ENCODE results near the gene SLC2A4RG. TPM values are rescaled to one million over a fixed set of nuclear protein-coding genes. Genes with fewer than 3 reads are reported as not detected.

SLC2A4RG gene
- total and polyA plus RNA-seq, 2 donors: 33.4 to 66.1 TPM

- H3K4me3 ChIP-seq (ENCODE audit: low read length in 2 of 2): no peak overlapping the region
- DNase-seq (ENCODE audit: low read depth in 6 of 9, low spot score in 9 of 9): no peak
- no peak overlapping the region for H3K27ac ChIP-seq (ENCODE audit: low read depth in 1 of 2, low read length in 1 of 2)
- H3K36me3 ChIP-seq (ENCODE audit: control insufficient read depth in 2 of 2, insufficient read depth in 2 of 2, low read length in 1 of 2): no peaks in the 10 kb centered on the region
- peaks cover 4 to 12% of the 10 kb centered on the region in 2 donors for H3K4me1 ChIP-seq (ENCODE audit: control insufficient read depth in 2 of 2, insufficient read depth in 2 of 2, low read length in 2 of 2)
- H3K27me3 ChIP-seq (ENCODE audit: control insufficient read depth in 2 of 2, insufficient read depth in 1 of 2, low read length in 1 of 2): peaks cover 0 to 2% of the 10 kb centered on the region in 2 donors
- WGBS: 97% methylated on average over 26 of the region's 26 CpGs
- peaks cover 2 to 4% of the 10 kb centered on the region in 2 donors for H3K9me3 ChIP-seq (ENCODE audit: control insufficient read depth in 2 of 2, insufficient read depth in 1 of 2, low read length in 1 of 2)
Observed at GRCh38 chr20:63768591-63769515, 29.3 kb downstream of the SLC2A4RG start.

DNA sequence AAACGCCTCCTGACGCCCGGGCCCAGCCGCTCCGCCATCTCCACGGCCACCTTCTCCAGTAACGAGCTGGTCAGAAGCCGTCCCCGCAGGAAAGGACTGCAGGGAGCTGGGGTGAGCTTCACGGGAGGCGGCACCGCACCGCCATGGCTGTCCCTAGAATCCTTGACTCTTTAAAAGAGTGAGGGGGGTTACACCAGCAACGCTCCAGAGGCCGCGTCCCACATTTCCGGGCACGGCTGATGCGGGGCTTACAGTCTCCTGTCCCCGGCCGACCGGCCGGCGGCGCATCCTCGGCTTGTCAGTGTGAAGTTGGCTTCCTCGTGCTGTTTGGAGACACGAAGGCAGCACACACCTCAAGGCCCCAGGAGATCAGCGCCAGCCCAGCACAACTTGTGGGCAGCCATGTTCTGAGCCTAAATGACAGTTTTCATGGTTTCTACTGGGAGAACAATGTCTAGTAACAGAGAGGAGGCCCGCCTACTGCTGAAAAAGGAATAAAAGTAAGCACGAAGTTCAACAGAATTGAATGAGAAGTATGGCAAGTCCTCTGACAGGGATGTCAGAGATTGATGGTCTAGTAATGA, 30.4 kb downstream of the SLC2A4RG start:
- no peaks in the 10 kb centered on the region for H3K36me3 ChIP-seq (ENCODE audit: control insufficient read depth in 2 of 2, insufficient read depth in 2 of 2, low read length in 1 of 2)
- no peak overlapping the region for H3K27ac ChIP-seq (ENCODE audit: low read depth in 1 of 2, low read length in 1 of 2)
- H3K4me1 ChIP-seq (ENCODE audit: control insufficient read depth in 2 of 2, insufficient read depth in 2 of 2, low read length in 2 of 2): peaks cover 6 to 22% of the 10 kb centered on the region in 2 donors
- H3K27me3 ChIP-seq (ENCODE audit: control insufficient read depth in 2 of 2, insufficient read depth in 1 of 2, low read length in 1 of 2): peaks cover 0 to 2% of the 10 kb centered on the region in 2 donors
- peaks cover 2 to 4% of the 10 kb centered on the region in 2 donors for H3K9me3 ChIP-seq (ENCODE audit: control insufficient read depth in 2 of 2, insufficient read depth in 1 of 2, low read length in 1 of 2)
- H3K4me3 ChIP-seq (ENCODE audit: low read length in 2 of 2): no peak overlapping the region
- no peak for DNase-seq (ENCODE audit: low read depth in 6 of 9, low spot score in 9 of 9)
- WGBS: 98% methylated on average over 31 of the region's 31 CpGs

DNA sequence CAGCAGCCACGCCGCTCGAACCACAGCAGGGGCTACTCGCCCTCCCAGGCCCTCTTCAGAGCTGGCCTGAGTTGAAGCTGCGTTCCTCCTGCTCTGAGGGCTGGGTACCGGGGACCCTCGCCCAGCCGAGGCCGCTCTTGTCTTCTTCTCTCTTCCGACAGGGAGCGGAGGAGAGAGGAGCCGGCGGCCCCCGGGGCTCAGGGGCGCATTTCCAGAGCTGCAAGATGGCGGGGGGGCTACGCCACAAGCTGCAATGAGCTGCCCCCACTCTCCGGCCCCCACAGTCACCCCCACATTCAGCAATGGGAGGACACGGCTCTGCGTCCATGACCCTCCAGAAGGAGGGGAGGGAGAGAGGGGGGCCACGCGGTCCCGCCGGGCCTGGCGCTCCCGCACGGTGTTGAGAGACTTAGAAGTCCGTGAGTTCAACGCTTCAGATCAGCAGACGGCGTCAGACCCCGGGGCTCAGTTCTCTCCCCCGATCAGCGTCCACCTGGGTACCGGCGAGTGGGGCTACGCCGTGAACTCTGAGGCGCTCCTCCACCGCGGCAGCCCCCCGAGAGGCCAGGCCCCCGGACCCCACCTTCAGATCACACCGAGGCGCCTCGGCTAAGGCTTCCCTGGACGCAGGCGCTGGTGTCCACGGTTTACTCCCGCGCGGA, 31.6 kb downstream of the SLC2A4RG start:
- H3K9me3 ChIP-seq (ENCODE audit: control insufficient read depth in 2 of 2, insufficient read depth in 1 of 2, low read length in 1 of 2): peaks cover 2 to 4% of the 10 kb centered on the region in 2 donors
- WGBS: 96% methylated on average over 52 of the region's 52 CpGs
- DNase-seq (ENCODE audit: low read depth in 6 of 9, low spot score in 9 of 9): no peak
- H3K27ac ChIP-seq (ENCODE audit: low read depth in 1 of 2, low read length in 1 of 2): no peak overlapping the region
- H3K27me3 ChIP-seq (ENCODE audit: control insufficient read depth in 2 of 2, insufficient read depth in 1 of 2, low read length in 1 of 2): peaks cover 0 to 7% of the 10 kb centered on the region in 2 donors
- H3K4me3 ChIP-seq (ENCODE audit: low read length in 2 of 2): no peak overlapping the region
- H3K36me3 ChIP-seq (ENCODE audit: control insufficient read depth in 2 of 2, insufficient read depth in 2 of 2, low read length in 1 of 2): no peaks in the 10 kb centered on the region
- H3K4me1 ChIP-seq (ENCODE audit: control insufficient read depth in 2 of 2, insufficient read depth in 2 of 2, low read length in 2 of 2): peaks cover 6 to 26% of the 10 kb centered on the region in 2 donors

DNA sequence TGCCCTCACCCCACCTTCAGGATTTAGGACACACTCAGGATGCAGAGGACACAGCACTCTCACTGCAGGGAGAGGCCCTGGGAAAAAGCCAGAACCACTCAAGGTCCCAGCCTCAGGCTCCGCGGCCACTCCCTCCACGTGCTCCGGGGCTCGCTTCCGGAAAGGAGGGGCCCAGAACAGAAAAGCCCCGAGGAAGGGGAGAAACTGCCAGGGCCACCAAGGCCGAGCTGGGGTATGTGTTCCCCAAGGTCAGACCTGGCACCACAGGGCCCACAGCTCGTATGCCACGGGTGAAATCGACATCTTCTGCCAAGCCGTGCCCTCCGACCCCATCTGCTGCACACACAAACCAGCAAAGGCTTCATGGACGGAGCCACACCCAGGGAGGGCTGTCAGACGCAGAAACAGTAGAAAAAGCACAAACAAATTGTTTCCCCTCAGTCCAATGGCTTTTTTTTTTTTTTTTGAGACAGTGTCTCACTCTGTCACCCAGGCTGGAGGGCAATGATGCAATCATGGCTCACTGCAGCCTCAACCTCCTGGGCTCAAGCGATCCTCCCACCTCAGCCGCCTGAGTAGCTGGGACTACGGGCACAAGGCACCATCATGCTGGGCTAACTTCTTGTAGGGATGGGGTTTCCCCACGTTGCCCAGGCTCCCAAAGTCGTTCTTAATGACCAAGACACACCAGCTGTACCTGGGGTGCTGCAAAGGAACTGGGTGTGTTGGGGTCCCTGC, 33.4 kb downstream of the SLC2A4RG start:
- Histone ChIP-seq H3K9me3 (ENCODE audit: control insufficient read depth in 2 of 2, insufficient read depth in 1 of 2, low read length in 1 of 2) (peaks cover 2 to 4% of the 10 kb centered on the region in 2 donors), H3K27ac (ENCODE audit: low read depth in 1 of 2, low read length in 1 of 2) (no peak overlapping the region), H3K36me3 (ENCODE audit: control insufficient read depth in 2 of 2, insufficient read depth in 2 of 2, low read length in 1 of 2) (no peaks in the 10 kb centered on the region), H3K27me3 (ENCODE audit: control insufficient read depth in 2 of 2, insufficient read depth in 1 of 2, low read length in 1 of 2) (peaks cover 0 to 7% of the 10 kb centered on the region in 2 donors), H3K4me1 (ENCODE audit: control insufficient read depth in 2 of 2, insufficient read depth in 2 of 2, low read length in 2 of 2) (peaks cover 6 to 26% of the 10 kb centered on the region in 2 donors), H3K4me3 (ENCODE audit: low read length in 2 of 2) (no peak overlapping the region)
- 96% methylated on average over 20 of the region's 20 CpGs for whole genome bisulfite sequencing
- no peak for DNase-seq (ENCODE audit: low read depth in 6 of 9, low spot score in 9 of 9)

GRCh38 chr20:63773571-63774241, 34.1 kb downstream of the SLC2A4RG start:
- Histone ChIP-seq H3K9me3 (ENCODE audit: control insufficient read depth in 2 of 2, insufficient read depth in 1 of 2, low read length in 1 of 2) (peaks cover 2 to 4% of the 10 kb centered on the region in 2 donors), H3K4me1 (ENCODE audit: control insufficient read depth in 2 of 2, insufficient read depth in 2 of 2, low read length in 2 of 2) (peaks cover 6 to 26% of the 10 kb centered on the region in 2 donors), H3K27ac (ENCODE audit: low read depth in 1 of 2, low read length in 1 of 2) (no peak overlapping the region), H3K36me3 (ENCODE audit: control insufficient read depth in 2 of 2, insufficient read depth in 2 of 2, low read length in 1 of 2) (no peaks in the 10 kb centered on the region), H3K4me3 (ENCODE audit: low read length in 2 of 2) (no peak overlapping the region), H3K27me3 (ENCODE audit: control insufficient read depth in 2 of 2, insufficient read depth in 1 of 2, low read length in 1 of 2) (peaks cover 0 to 7% of the 10 kb centered on the region in 2 donors)
- WGBS: 85% methylated on average over 33 of the region's 33 CpGs
- peak in 1 of 9 donors; percentile 52 for DNase-seq (ENCODE audit: low read depth in 6 of 9, low spot score in 9 of 9)

- Histone ChIP-seq H3K36me3 (ENCODE audit: control insufficient read depth in 2 of 2, insufficient read depth in 2 of 2, low read length in 1 of 2) (no peaks in the 10 kb centered on the region), H3K27me3 (ENCODE audit: control insufficient read depth in 2 of 2, insufficient read depth in 1 of 2, low read length in 1 of 2) (peaks cover 0 to 7% of the 10 kb centered on the region in 2 donors), H3K9me3 (ENCODE audit: control insufficient read depth in 2 of 2, insufficient read depth in 1 of 2, low read length in 1 of 2) (peaks cover 2 to 4% of the 10 kb centered on the region in 2 donors), H3K27ac (ENCODE audit: low read depth in 1 of 2, low read length in 1 of 2) (no peak overlapping the region), H3K4me1 (ENCODE audit: control insufficient read depth in 2 of 2, insufficient read depth in 2 of 2, low read length in 2 of 2) (peaks cover 6 to 26% of the 10 kb centered on the region in 2 donors), H3K4me3 (ENCODE audit: low read length in 2 of 2) (no peak overlapping the region)
- peak in 2 of 9 donors; percentile 21 to 44 for DNase-seq (ENCODE audit: low read depth in 6 of 9, low spot score in 9 of 9)
- 85% methylated on average over 15 of the region's 15 CpGs for WGBS
Observed at GRCh38 chr20:63774306-63774705, 34.7 kb downstream of the SLC2A4RG start.

GRCh38 chr20:63775096-63775978, 35.8 kb downstream of the SLC2A4RG start:
- DNase-seq (ENCODE audit: low read depth in 6 of 9, low spot score in 9 of 9): peak in 5 of 9 donors; percentile 29 to 82 (median 60)
- Histone ChIP-seq H3K27ac (ENCODE audit: low read depth in 1 of 2, low read length in 1 of 2) (no peak overlapping the region), H3K9me3 (ENCODE audit: control insufficient read depth in 2 of 2, insufficient read depth in 1 of 2, low read length in 1 of 2) (peaks cover 2 to 4% of the 10 kb centered on the region in 2 donors), H3K4me1 (ENCODE audit: control insufficient read depth in 2 of 2, insufficient read depth in 2 of 2, low read length in 2 of 2) (peaks cover 6 to 26% of the 10 kb centered on the region in 2 donors), H3K27me3 (ENCODE audit: control insufficient read depth in 2 of 2, insufficient read depth in 1 of 2, low read length in 1 of 2) (peaks cover 0 to 7% of the 10 kb centered on the region in 2 donors), H3K36me3 (ENCODE audit: control insufficient read depth in 2 of 2, insufficient read depth in 2 of 2, low read length in 1 of 2) (no peaks in the 10 kb centered on the region), H3K4me3 (ENCODE audit: low read length in 2 of 2) (peak overlapping the region in 1 of 2 donors; percentile 13)
- WGBS: 70% methylated on average over 67 of the region's 67 CpGs

All from thymus (tissue), 11 donors.